ENCODE data around the gene RNF141.

The RNF141 gene

GRCh38 chr11:10514202-10514601, 26.8 kb downstream of the RNF141 start:
- H3K4me1 ChIP-seq (ENCODE audit: control insufficient read depth, insufficient read depth, low read length) = no peaks in the 10 kb centered on the region
- peaks cover 0 to 4% of the 10 kb centered on the region in 2 experiments; a peak in 1 of 3 replicates for H3K36me3 ChIP-seq (ENCODE audit: control insufficient read depth in 2 of 2, insufficient read depth in 1 of 2, low read length in 2 of 2)
- no peaks in the 10 kb centered on the region for H3K9me3 ChIP-seq (ENCODE audit: control insufficient read depth, insufficient read depth, low read depth, low read length)
- no peak overlapping the region for H3K27ac ChIP-seq (ENCODE audit: extremely low read depth, low read depth, low read length)
- ChIA-PET POLR2A (no interaction called here), CTCF (interaction anchor here (0.7 to 1.3 kb wide), 2 partner anchors 108 to 216 kb away, joined by 3 to 4 read pairs; no protein-coding TSS in a partner anchor)
- H3K4me3 ChIP-seq (ENCODE audit: low read depth, low read length) = no peak overlapping the region
- no peak for TF ChIP-seq SCRT2 (tag by site-specific recombination; IDR thresholded peaks at IDR 0.05)
- TF ChIP-seq ZSCAN18 (tag by site-specific recombination; IDR thresholded peaks at IDR 0.05) = no peak
- TF ChIP-seq ZNF518A (tag by site-specific recombination; conservative IDR thresholded peaks at IDR 0.05; ENCODE audit: low read depth) = no peak
- TF ChIP-seq SETDB1 (IDR thresholded peaks at IDR 0.05; ENCODE audit: insufficient read length, low read length) = no peak
- TF ChIP-seq ZSCAN23 (tag by site-specific recombination; IDR thresholded peaks at IDR 0.05) = no peak
- no peak for TF ChIP-seq YY1 (tag by site-specific recombination; IDR thresholded peaks at IDR 0.05)
- TF ChIP-seq ZNF658 (tag by site-specific recombination; IDR thresholded peaks at IDR 0.05) = no peak
- no peak for TF ChIP-seq ZFP3 (tag by site-specific recombination; IDR thresholded peaks at IDR 0.05; ENCODE audit: low read depth)
- no peak for TF ChIP-seq OVOL3 (tag by site-specific recombination; IDR thresholded peaks at IDR 0.05)
- TF ChIP-seq ZNF76 (tag by site-specific recombination; IDR thresholded peaks at IDR 0.05; ENCODE audit: borderline replicate concordance, low read depth) = no peak
- no peak for TF ChIP-seq ZNF513 (tag by site-specific recombination; IDR thresholded peaks at IDR 0.05)
- TF ChIP-seq ZNF514 (tag by site-specific recombination; IDR thresholded peaks at IDR 0.05) = no peak

- CTCF ChIA-PET = interaction anchor here (0.6 to 1.5 kb wide), 4 partner anchors 30 to 1535 kb away, joined by 3 to 4 read pairs (median 3); no protein-coding TSS in a partner anchor
- POLR2A ChIA-PET = no interaction called here
- H3K27ac ChIP-seq (ENCODE audit: extremely low read depth, low read depth, low read length) = no peak overlapping the region
- H3K36me3 ChIP-seq (ENCODE audit: control insufficient read depth in 2 of 2, insufficient read depth in 1 of 2, low read length in 2 of 2) = no peaks in the 10 kb centered on the region
- no peaks in the 10 kb centered on the region for H3K9me3 ChIP-seq (ENCODE audit: control insufficient read depth, insufficient read depth, low read depth, low read length)
- no peak overlapping the region for H3K4me3 ChIP-seq (ENCODE audit: low read depth, low read length)
- H3K4me1 ChIP-seq (ENCODE audit: control insufficient read depth, insufficient read depth, low read length) = no peaks in the 10 kb centered on the region
- no peak for TF ChIP-seq REST (tag by site-specific recombination; IDR thresholded peaks at IDR 0.05)
- TF ChIP-seq SP2 (tag by site-specific recombination; IDR thresholded peaks at IDR 0.05) = no peak
- TF ChIP-seq ZNF639 (tag by site-specific recombination; IDR thresholded peaks at IDR 0.05) = no peak
Observed at GRCh38 chr11:10511181-10511621, 29.8 kb downstream of the RNF141 start.
